Stimulated activated CD4-positive, alpha-beta T cell treated with anti-CD3 and anti-CD28 coated beads, TNF-alpha, amount 100 ng/mL, for 4 hours (primary cell): ENCODE data around the gene PRPF6.

Experiments
- DNase-seq, 3 experiments: peaks; one replicate each; pipeline ENCODE4 v3.0.0-alpha.2; 2020; ENCODE audit warnings: low read depth in 3 of 3

Gene PRPF6

DNA sequence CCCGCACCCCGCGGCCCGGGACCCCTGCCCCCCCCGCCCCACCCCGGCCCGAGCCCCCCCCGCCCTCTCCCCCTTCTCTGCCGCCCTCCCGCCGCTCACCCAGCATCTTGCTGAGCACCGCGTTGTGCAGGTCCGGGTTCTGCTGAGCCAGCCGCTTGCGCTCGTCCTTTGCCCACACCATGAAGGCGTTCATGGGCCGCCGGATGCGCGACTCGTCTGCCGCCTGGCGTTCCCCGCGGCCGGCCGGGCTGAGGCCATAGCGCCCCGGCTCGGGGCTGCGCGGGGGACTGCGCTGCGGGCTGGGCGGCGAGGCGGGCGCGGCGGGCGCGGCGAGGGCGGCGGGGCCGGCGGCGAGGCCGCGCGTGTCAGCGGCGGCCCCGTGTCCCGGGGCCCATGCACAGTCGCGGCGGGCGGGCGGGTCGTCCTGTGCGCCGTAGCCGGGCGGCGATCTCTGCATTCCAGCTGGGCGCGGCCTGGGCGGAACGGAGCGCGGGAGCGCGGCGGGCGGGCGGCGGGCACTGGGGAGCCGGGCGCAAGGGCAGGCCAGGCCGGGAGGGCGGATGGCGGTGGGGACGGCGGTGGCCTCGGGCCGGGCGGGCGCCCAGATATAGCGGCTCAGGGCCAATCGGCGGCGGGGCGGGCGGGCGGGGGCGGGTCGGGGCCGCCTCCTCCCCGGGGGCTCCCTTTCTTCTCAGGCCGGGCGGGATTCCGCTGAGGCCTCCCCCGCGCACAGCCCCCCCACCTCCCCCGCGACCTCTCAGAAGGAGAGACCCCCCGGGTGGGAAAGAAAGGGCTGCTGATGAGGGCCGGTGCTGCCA is 68.3 kb downstream of the PRPF6 start, which contains the start of gene SOX18:
Gene SOX18, minus strand, starts transcription at position 580 of the 818 bp plus-strand sequence. Its CDS starts 123 bp downstream, at position 457.
- DNase-seq, result no peak

- no peak for DNase-seq
These were observed 68.9 kb downstream of the PRPF6 start for GRCh38 chr20:64049878-64050260.

GRCh38 chr20:64050261-64051032 is 69.5 kb downstream of the PRPF6 start:
- DNase-seq, result no peak

GRCh38 chr20:64051033-64051452 is 70.1 kb downstream of the PRPF6 start:
- DNase-seq, result no peak

- no peak for DNase-seq
These were observed 70.8 kb downstream of the PRPF6 start for GRCh38 chr20:64051561-64052325.

DNA sequence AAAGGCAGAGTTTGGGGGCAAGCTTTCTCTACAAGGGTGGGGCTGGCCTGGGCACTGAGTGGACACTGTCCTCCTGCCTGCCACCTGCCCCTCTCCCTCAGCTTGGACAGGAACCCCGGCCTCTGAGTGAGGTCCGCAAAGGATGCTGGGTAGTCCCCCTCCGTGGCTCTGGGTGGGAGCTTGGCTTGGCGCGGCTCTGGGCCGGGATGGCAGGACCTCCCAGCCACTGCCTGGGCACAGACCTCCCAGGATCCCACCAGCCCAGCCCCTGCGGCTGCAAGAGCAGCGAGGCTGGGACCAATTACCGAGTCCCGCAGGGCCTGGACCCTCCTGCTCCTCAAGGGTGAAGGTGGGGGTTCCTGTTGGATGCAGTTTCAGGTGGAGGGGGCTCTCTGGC is 71.4 kb downstream of the PRPF6 start:
- no peak for DNase-seq

- DNase-seq, result no peak
These were observed 72.3 kb downstream of the PRPF6 start for GRCh38 chr20:64052987-64053840.

- no peak for DNase-seq
These were observed 73.1 kb downstream of the PRPF6 start for GRCh38 chr20:64053841-64054661.

DNA sequence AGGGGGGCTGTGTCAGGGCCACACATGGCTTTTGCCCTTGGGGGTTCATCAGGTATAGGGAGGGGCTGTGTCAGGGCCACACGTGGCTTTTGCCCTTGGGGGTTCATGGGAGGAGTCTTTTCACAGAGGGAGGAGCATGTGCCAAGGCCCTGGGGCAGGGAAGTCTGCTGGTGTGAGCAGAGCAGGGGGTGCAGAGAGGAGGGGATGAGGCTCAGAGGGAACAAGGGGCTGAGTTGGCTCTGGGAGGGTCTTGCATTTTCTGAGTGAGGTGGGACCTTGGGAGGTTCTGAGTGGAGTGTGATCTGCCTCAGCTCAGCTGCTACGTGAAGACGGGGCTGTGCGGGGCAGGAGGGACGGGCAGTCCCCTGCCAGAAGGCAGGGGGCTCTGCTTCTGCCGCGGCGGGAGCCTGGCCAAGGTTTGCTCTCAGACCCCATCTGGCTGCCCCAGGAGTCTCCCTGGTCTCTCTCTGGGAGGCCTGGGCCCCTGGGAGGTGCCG is 74.5 kb downstream of the PRPF6 start:
- no peak for DNase-seq

DNA sequence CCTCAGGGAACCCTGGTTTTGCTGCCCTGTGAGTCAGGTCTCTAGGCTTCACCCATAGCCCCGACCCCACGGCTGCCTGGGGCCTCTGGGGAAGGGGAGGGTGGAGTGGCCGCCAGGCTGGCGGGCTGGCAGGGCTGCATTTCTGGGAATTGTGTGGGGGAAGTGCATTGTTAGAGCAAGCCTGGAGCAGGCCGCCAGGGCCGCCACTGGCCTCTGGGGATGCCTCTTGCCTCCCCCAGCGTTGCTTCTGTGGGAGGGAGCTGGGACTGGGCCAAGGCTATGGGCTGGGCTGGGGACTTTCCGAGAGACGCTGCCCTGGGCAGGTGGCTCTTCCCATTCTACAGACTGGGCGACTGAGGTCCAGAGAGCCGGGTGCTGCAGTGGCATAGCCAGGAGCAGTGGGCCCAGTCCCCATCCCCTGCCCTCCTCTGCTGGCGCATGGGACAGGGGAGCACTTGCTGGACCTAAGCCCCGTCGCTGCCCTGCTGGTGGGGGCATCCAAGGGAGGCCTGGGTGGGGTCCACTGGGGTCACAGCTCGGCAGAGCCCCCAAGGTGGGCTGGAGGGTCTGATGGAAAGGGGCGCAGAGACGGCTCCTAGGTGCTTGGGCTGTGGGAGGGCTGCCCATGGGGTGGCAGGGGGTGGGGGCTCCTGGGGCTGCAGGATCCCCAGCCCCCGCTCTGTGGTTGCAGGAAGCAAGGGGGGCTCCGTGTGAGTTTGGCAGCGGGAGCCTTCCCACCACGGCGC is 75.1 kb downstream of the PRPF6 start:
- no peak for DNase-seq

DNA sequence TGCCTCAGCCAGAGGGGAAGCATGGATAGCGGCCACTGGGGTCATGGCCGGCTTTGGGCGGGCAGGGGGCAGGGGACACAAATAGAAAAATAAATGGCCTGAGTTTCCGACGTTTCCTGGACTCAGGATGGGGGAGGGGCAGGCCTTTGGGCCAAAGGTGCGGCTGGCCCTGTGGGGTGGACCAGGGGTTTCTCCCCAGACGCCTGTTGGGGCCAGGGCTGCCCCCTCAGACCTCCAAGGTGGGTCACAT is 75.6 kb downstream of the PRPF6 start:
- no peak for DNase-seq

- DNase-seq, result no peak
These were observed 76.1 kb downstream of the PRPF6 start for GRCh38 chr20:64056889-64057627.

- peak; percentile 66 to 75 (median 68) for DNase-seq
These were observed 76.9 kb downstream of the PRPF6 start for GRCh38 chr20:64057628-64058498.

DNA sequence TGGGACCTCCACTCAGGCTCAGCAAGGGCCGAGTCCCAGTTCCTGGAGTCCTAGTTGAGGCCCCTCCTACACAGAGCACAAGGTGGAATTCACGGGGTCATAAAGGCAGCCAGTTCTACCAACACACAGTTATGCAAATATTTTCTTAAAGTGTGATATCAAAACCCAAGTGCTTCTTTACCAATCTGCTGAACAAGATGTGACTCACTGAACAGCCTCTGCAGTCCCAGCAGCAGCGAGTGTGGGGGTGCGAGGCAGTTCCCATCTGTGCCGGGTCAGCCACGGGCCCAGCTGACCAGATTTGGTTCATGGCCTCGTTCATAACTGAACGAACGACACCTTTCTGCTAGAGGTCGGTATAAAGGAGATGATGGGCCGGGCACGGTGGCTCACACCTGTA is 77.6 kb downstream of the PRPF6 start:
- DNase-seq, result no peak

- no peak for DNase-seq
These were observed 81.3 kb downstream of the PRPF6 start for GRCh38 chr20:64062276-64062595.

DNA sequence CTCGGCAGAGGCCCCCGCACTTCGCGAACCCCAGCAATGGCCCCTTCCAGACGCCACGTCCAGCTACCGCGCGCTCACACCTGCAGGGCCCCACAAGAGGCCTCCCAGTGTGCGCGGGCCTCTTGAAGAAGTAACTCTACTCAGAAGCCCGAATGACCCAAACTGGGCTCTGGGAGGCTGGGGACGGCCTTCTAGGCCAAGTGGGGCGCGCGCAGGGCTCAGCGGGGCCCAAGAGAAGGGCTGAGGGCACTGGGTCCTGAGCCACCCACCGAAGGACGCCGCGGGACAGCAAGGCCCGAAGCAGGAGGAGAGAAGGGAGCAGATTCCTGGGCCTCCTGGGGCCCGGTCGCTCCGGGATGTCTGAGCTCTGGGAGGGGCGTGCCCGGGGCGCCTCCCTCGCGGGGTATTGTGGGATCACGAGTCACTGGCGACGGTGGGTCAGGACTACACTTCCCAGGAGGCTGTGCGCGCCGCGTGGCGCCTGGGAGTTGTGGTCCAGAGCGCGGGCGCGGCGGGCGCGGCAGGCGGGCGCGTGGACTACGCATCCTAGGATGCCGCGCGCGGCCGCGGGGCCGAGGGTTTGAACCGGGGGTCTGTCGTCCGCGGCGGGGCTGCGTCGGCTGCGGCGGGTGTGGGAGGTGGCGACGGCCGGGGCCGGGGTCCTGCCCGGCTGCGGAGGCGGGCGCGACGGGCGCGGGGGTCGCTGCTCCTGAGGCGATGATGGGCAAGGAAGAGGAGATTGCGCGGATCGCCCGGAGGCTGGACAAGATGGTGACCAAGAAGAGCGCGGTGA is 81.9 kb downstream of the PRPF6 start, which contains the start of gene TCEA2:
Gene TCEA2, plus strand, starts transcription at position 603 of the 793 bp plus-strand sequence. Its CDS starts 115 bp downstream, at position 718.
- peak; percentile 91 to 92 (median 92) for DNase-seq
